DMS 273 treated with DMSO at 0.1 percent for 48 hours (cell line): Measurements from ENCODE around the gene ORC2.

Experiments
- DNase-seq: peaks from one replicate; lab custom pipeline; 2025; lab: John Stamatoyannopoulos, UW

Gene ORC2

DNA sequence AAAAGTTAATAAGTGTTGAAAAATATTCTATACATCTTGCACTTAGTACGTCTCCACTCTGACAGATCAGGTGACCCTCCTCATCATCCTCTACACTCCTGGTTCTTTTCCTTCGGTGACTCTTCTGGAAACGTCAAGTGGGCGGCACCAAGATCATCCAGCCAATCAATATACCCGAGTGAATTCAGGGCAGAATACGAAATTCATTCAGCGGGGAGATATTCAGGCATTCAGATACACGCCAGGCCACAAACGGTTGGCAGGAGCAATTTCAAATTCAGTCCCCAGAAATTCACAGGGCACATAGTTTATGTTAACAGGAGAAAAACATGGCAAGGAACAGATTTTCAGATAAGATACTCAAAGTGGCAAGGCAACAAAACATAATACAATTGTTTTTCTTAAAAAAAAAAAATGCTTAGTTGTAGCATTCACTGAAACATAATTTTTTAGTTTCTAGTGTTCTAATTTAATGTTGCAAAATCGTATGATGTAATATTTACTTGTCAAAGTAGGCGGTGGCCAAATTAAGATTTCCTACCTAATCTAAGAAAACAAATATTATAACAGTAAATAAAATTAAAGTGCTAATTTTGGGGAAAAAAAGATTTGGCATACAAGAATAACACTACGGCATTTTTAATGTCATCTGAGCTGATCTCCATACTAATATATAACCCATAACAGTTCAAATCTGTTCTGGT lies 103.2 kb downstream of the ORC2 start:
- DNase-seq = no peak
